Fibroblast of pulmonary artery (primary cell): ENCODE measurements around the gene ITGB7.

ENCODE experiments used
- DNase-seq: peaks from one replicate; pipeline ENCODE4 v3.0.0-alpha.2; 2010; ENCODE audit warnings: low read depth
- H3K4me3 ChIP-seq: replicated peaks from 2 replicates; pipeline ENCODE4 v1.5.1; 2011; ENCODE audit warnings: low read depth, mild to moderate bottlenecking, control low read depth, low read length, moderate library complexity
- CTCF ChIP-seq: IDR thresholded peaks from 2 replicates; pipeline ENCODE4 v1.5.1; 2011; ENCODE audit warnings: mild to moderate bottlenecking, control low read depth, low read length, inconsistent platforms; ENCODE audit errors: missing control alignments

Gene ITGB7, protein sequence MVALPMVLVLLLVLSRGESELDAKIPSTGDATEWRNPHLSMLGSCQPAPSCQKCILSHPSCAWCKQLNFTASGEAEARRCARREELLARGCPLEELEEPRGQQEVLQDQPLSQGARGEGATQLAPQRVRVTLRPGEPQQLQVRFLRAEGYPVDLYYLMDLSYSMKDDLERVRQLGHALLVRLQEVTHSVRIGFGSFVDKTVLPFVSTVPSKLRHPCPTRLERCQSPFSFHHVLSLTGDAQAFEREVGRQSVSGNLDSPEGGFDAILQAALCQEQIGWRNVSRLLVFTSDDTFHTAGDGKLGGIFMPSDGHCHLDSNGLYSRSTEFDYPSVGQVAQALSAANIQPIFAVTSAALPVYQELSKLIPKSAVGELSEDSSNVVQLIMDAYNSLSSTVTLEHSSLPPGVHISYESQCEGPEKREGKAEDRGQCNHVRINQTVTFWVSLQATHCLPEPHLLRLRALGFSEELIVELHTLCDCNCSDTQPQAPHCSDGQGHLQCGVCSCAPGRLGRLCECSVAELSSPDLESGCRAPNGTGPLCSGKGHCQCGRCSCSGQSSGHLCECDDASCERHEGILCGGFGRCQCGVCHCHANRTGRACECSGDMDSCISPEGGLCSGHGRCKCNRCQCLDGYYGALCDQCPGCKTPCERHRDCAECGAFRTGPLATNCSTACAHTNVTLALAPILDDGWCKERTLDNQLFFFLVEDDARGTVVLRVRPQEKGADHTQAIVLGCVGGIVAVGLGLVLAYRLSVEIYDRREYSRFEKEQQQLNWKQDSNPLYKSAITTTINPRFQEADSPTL

GRCh38 chr12:53207042-53207441, at the start of gene ITGB7:
Gene ITGB7, minus strand, starts transcription at chr12:53207251. Its CDS starts 6,808 bp downstream, at chr12:53200443.
- DNase-seq = no peak
- no peak for TF ChIP-seq CTCF
- H3K4me3 ChIP-seq = no peak within 1 kb of the TSS

- H3K4me3 ChIP-seq = no peak overlapping the region
- DNase-seq = no peak
- no peak for TF ChIP-seq CTCF
Observed at GRCh38 chr12:53255996-53256395, 48.9 kb upstream of the ITGB7 start.

DNA sequence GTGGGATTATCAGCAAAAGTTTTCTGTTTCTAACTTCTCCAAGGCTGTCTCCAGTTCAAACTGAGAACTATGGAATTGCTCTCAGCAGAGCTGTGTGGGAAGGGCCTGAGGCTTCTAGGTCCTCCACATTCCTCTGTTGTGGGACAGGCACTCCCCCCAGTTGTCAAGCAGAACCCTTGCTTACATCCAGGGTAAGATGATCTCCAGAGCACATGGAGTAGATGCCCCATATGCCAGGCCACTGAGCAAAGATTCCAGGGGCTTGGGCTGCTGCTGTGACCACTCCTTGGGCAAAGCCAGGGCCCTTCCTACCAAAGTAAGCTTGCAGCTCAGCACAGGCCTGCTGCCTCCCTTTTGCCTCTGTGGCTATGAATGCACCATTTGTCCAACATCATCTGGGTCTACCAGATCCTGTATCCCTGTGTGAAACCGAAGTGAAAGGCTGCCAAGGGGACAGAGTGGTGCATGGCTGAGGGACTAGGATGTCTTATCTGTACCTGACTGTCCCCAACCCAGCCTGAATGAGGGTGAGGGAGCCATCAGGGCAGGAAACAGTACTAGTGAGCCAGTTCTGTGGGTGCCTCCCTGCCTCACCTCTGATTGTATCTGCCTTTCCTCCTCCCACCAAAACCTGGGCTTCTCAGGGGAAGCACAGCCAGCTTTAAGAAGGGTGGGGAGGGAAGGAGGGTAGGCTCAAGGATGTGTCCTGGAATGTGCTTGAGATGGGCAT, 47.9 kb upstream of the ITGB7 start:
- no peak for TF ChIP-seq CTCF
- H3K4me3 ChIP-seq = no peak overlapping the region
- no peak for DNase-seq

DNA sequence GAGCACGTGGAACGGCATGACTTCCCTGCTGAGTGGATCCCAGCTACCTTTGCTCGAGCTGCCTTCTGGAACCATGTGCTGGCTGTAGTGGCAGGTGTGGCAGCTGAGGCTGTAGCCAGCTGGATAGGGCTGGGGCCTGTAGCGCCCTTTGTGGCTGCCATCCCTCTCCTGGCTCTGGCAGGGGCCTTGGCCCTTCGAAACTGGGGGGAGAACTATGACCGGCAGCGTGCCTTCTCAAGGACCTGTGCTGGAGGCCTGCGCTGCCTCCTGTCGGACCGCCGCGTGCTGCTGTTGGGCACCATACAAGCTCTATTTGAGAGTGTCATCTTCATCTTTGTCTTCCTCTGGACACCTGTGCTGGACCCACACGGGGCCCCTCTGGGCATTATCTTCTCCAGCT, 46.2 kb upstream of the ITGB7 start:
- TF ChIP-seq CTCF = no peak
- H3K4me3 ChIP-seq = peak overlapping the region; percentile 89
- no peak for DNase-seq

DNA sequence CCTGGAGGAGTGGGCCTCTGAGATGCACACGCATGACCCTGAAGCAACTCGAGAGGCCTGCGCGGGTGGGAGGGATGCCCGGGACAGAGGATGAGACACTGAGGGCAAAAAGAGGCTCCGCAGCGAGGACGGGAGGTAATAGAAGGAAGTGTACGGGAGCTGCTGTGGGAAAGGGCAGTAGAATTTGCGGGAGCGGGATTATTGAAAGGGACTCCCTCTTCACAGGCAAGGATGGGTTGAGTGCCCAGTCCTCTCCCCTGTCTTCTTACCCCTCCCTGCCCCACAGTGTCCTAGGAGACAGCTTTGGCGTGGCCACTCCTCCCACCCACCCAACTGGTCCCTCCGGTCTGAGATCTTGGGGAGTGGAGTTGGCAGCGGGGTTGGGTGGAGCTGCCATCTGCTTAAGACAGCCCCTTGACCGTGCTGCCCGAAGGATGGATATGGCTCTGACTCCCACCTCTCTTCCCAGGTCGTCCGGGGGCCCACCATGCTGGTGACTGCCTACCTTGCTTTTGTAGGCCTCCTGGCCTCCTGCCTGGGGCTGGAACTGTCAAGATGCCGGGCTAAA, 45.4 kb upstream of the ITGB7 start:
- TF ChIP-seq CTCF = peak; percentile 27
- peak overlapping the region; percentile 89 for H3K4me3 ChIP-seq
- peak; percentile 16 for DNase-seq

DNA sequence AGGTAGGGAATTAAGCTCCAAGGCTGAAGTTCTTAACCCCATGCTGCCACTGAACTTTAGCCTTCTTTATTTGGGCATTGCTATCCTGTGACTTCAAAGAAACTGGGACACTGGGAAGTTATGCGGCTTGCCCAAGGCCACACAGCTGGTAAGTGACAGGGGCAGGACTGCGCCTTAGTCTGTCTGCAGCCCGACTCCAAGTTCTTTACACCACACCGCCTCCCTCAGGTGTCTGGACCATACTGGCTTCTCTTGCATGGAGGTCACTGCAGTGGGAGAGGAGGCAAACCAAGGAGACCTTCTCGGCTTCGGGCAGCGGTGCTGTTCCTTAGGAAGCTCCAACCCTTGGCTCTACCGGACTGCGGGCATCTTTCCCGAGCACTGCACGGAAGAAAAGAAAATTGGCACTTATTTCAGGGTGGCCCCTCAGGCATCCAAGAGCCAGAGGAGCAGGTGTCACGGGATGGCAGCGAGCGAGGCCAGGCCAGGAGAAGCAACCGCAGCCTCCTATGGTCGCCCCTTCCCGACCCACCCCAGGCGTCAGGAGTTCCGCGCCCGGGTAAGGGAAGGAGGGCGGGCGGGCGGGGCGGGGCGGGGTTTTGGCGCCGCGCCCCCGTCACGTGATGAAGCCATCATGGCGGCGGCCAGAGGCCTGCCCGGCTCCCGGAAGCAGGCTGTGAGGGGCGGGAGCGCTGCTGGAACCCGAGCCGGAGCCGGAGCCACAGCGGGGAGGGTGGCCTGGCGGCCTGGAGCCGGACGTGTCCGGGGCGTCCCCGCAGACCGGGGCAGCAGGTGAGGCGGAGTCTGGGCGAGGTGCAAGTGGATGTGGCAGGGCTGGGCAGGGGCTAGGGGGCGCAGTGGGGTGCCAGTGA, 44.7 kb upstream of the ITGB7 start:
- DNase-seq = peak; percentile 62
- peak; percentile 36 for TF ChIP-seq CTCF

More for the DNA sequence above, 44.7 kb upstream of the ITGB7 start:
- H3K4me3 ChIP-seq = peak overlapping the region; percentile 89
